Heart right ventricle (tissue), 16 donors: ENCODE measurements around the gene KLK13. TPM values are rescaled to one million over a fixed set of nuclear protein-coding genes. Genes with fewer than 3 reads are reported as not detected.

Source experiments
- ATAC-seq, 8 donors: fragments of 200-7000 bp; cut with Tn5 transposase; one replicate each; pipeline ENCODE4 v1.9.1; 2020; ENCODE audit warnings: mild to moderate bottlenecking in 8 of 8, moderate library complexity in 8 of 8, moderate number of reproducible peaks in 1 of 8
- DNase-seq, 2 donors: peaks; one replicate each; pipeline ENCODE4 v3.0.0-alpha.2; 2020
- H3K27ac ChIP-seq, 10 donors: fragments of 200-600 bp; sonication (generic) in 2 of 10; one replicate each; pipeline versions ENCODE4 v1.5.0 to v1.8.0; 2020 to 2022; ENCODE audit warnings: mild to moderate bottlenecking in 3 of 10
- H3K27me3 ChIP-seq, 7 donors: fragments of 200-600 bp; one replicate each; pipeline ENCODE4 v1.8.0; 2021 to 2022; ENCODE audit warnings: mild to moderate bottlenecking in 2 of 7
- H3K36me3 ChIP-seq, 9 donors: fragments of 200-600 bp; sonication (generic) in 1 of 9; one replicate each; pipeline versions ENCODE4 v1.5.0 to v1.8.0; 2020 to 2022; ENCODE audit warnings: mild to moderate bottlenecking in 2 of 9
- H3K4me1 ChIP-seq, 9 donors: fragments of 200-600 bp; sonication (generic) in 1 of 9; one replicate each; pipeline versions ENCODE4 v1.5.0 to v1.8.0; 2020 to 2022; ENCODE audit warnings: mild to moderate bottlenecking in 4 of 9
- H3K4me3 ChIP-seq, 10 donors: fragments of 200-600 bp; sonication (generic) in 2 of 10; one replicate each; pipeline versions ENCODE4 v1.5.0 to v1.8.0; 2020 to 2022; ENCODE audit warnings: mild to moderate bottlenecking in 7 of 10, moderate library complexity in 2 of 10
- H3K9me3 ChIP-seq, 11 donors: fragments of 200-600 bp in 10 of 11; sonication (generic) in 2 of 11; one replicate each; pipeline versions ENCODE4 v1.5.0 to v1.8.0; 2013 to 2022; ENCODE audit warnings: mild to moderate bottlenecking in 2 of 11, control low read depth in 1 of 11, moderate library complexity in 1 of 11
- CTCF ChIP-seq, 9 donors: fragments of 200-600 bp; sonication (generic) in 2 of 9; IDR thresholded peaks; one replicate each; pipeline versions ENCODE4 v1.5.0 to v1.8.0; 2021 to 2022; ENCODE audit warnings: antibody characterized with exemption in 9 of 9, mild to moderate bottlenecking in 5 of 9, moderate library complexity in 1 of 9
- WGBS, 2 donors: extraction: QIAGEN DNeasy Blood & Tissue Kit; methylation state at CpG; one replicate each; pipeline ENCODE4 v1.1.7; 2013; ENCODE audit warnings: inconsistent platforms in 1 of 2; 5-methylcytosine and 5-hydroxymethylcytosine counted together
- intact Hi-C, 10 donors: fragments of 100-400 bp; cut with DNase I; formaldehyde crosslinking; loops; one replicate each; pipeline versions ENCODE4 v1.11.1 to v1.14.2; 2022
- polyA plus RNA-seq, 2 donors: library from polyadenylated mRNA; stranded (reverse); fragments of 200-250 nt; gene quantifications; one replicate each; pipeline ENCODE4 v1.2.3, GENCODE V29; 2013
- total RNA-seq, 10 donors: library from RNA; stranded (reverse); fragmentation: NEBNext Ultra II Directional in 3 of 10; extraction: Animal tissue kit (Norgen Biotek cat#: 25700) in 3 of 10; gene quantifications; one replicate each; pipeline versions ENCODE4 v1.2.1 to v1.2.4, GENCODE V29; 2021 to 2023
- donor health status: Arrhythmogenic right ventricular cardiomyopathy.
- donor health status: ischemic (EF 13 %, LVEDD 7.1; RV severe dilation, severe dysfunction).
- donor health status: healthy with polysubstance abuse.
- donor health status: DM: no; HTN: yes; CAD: no.
- donor health status: DM: no; HTN: no; CAD: no.
- donor health status: ischemic (EF 25% LVEDD 6.9; RV normal size, moderate dysfunction).
- donor health status: ischemic (EF 25% LVEDD 5.7; RV mildly dilated, moderate dysfunction).
- donor health status: healthy.
- donor health status: DM: yes; HTN: yes; CAD: no.
- donor health status: Ischemic cardiomyopathy.
- donor health status: ischemic (EF 35%, LVEDD 5.7; RV mildly dilated, moderate dysfunction).
- donor health status: nonischemic (EF 11% LVEDD 7.7; RV severe dilation, severe dysfunction).
- donor health status: DM: yes; HTN: yes; CAD: no.
- donor health status: PGD.
- donor health status: ischemic (EF 29% LVEDD 5.4; RV normal size, mild dysfunction).
- donor health status: nonischemic (EF 23%, LVEDD 6.1; RV moderate dilation, normal function).

The KLK13 gene
- total and polyA plus RNA-seq, 12 donors, result 0.32 to 1.3 TPM; not detected in 10

GRCh38 chr19:51018745-51019543 lies 45.9 kb downstream of the KLK13 start:
- intact Hi-C loops, result loop anchor here in 3 of 10 donors (5.0 to 10.0 kb wide), 2 partner anchors 84 to 153 kb away; no protein-coding TSS in a partner anchor
- TF ChIP-seq CTCF (IDR thresholded peaks at IDR 0.05), result no peak
- peaks cover 23 to 80% (median 68%) of the 10 kb centered on the region in 7 donors for H3K27me3 ChIP-seq
- H3K4me3 ChIP-seq, result peak overlapping the region; percentile 8 to 60 (median 41)
- peaks cover 0 to 37% (median 28%) of the 10 kb centered on the region in 9 donors for H3K4me1 ChIP-seq
- peak in 4 of 8 donors; percentile 20 to 54 (median 32) for ATAC-seq
- no peaks in the 10 kb centered on the region for H3K9me3 ChIP-seq
- 1 to 2% methylated on average over 54 to 68 of the region's 68 CpGs for WGBS, 2 donors
- peak in 1 of 2 donors; percentile 39 for DNase-seq
- no peaks in the 10 kb centered on the region for H3K36me3 ChIP-seq
- H3K27ac ChIP-seq, result no peak overlapping the region

DNA sequence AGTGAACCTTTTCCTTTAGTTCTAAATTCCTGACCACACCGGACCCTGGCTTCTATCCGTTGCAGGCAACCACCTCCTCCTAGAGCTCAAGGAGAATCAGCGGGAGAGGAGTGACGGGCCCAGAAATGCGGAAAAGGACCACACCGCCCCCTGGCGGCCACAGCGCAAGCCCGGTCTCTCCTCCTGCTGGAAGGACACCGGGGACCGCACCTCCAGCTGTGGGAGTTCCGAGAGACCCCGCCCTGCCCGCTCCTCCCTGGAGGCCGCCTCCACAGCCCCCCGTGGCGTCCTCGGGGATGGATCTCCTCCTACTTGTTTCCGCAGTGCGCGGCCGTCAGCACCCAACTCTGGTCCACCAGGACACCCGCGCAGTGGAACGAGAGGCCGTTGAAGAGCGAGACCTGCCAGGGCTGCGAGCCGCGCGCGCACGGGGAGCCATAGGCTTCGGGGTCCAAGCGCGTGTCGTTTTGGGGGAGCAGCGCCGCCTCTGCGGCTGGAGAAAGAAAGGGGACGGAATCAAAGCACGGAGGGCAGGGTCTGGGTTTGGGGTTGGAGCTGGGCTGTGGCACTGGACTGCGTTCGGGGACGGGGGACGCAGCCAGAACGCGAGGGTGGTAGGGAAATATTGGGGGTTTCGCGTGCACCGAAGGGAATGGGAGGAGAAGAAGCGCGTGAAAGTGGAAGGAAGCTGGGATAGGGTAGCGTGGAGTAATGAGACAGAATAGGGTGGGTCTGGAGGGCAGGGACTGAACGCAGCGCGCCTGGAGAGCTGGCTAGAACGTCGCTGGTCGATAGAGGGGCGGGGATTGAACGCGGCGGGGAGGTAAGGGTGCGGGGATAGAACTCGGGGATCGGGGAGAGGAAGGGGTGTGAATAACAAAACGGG lies 47.9 kb downstream of the KLK13 start:
- DNase-seq (peak; percentile 23 to 68), ATAC-seq (peak in 7 of 8 donors; percentile 20 to 73 (median 51))
- 2% methylated on average over 68 of the region's 68 CpGs for WGBS, 2 donors
- H3K27ac ChIP-seq, result no peak overlapping the region
- peak in 8 of 9 donors; percentile 51 to 84 (median 70) for TF ChIP-seq CTCF (IDR thresholded peaks at IDR 0.05)
- no peaks in the 10 kb centered on the region for H3K36me3 ChIP-seq
- no peaks in the 10 kb centered on the region for H3K9me3 ChIP-seq
- peaks cover 23 to 83% (median 76%) of the 10 kb centered on the region in 7 donors for H3K27me3 ChIP-seq
- peak overlapping the region in 9 of 10 donors; percentile 10 to 51 (median 29) for H3K4me3 ChIP-seq
- intact Hi-C loops, result loop anchor here in 3 of 10 donors (5.0 to 10.0 kb wide), 2 partner anchors 82 to 155 kb away; no protein-coding TSS in a partner anchor
- H3K4me1 ChIP-seq, result peaks cover 0 to 37% (median 28%) of the 10 kb centered on the region in 9 donors

- ATAC-seq (no peak), DNase-seq (no peak)
- Histone ChIP-seq H3K4me1 (peaks cover 0 to 33% (median 28%) of the 10 kb centered on the region in 9 donors), H3K27ac (no peak overlapping the region), H3K4me3 (no peak overlapping the region), H3K36me3 (no peaks in the 10 kb centered on the region), H3K9me3 (no peaks in the 10 kb centered on the region), H3K27me3 (peaks cover 23 to 95% (median 88%) of the 10 kb centered on the region in 7 donors)
- intact Hi-C loops, result loop anchor here in 3 of 10 donors (5.0 to 10.0 kb wide), 2 partner anchors 81 to 157 kb away; no protein-coding TSS in a partner anchor
- 84 to 89% methylated on average over 19 of the region's 19 CpGs for WGBS, 2 donors
- no peak for TF ChIP-seq CTCF (IDR thresholded peaks at IDR 0.05)
These were observed 49.1 kb downstream of the KLK13 start for GRCh38 chr19:51015691-51016267.
